ENCODE results near the gene ZNRD2.

Gene ZNRD2

DNA sequence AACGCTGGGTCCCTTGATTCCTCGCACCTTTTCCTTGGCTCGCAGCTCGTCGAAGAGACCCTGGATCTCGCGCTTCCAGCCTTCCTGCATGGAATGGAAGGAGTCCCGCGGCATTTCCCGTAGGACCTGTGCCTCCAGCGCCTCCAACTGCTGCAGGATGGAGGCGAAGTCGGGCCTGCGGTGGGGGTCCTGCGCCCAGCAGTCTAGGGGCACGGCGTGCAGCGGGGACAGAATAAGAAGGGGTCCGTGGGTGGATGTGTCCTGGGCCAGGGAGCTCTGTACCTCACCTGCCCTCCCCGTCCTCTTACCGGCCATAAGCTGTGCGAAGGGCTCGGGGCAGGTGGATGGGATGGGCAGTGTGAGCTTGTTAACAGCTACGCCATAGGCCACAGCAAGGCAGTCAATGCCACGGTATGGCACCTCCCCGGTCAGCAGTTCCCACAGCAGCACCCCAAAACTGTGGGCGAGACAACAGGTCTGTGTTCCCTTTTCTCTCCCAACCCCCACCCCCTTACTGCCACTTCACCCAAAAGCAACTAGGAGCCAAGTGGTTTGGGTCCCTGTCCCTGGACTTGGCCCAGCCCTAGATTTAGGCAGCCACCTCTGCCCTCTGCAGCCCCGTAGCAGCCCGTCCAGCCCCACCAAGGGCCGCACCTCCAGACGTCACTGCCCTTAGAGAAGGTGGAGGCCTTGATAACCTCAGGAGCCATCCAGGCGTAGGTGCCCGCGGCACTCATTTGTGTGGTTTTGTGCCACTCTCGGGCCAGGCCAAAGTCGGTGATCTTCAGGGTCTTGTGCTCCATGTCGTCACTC, 37.5 kb downstream of the ZNRD2 start:
- no peaks in the 10 kb centered on the region; the same call in 1 of the 2 replicates for H3K27me3 ChIP-seq (ENCODE audit: insufficient read depth, low read length)
- peak overlapping the region; percentile 63; the same call in 1 of the 2 replicates for H3K27ac ChIP-seq (ENCODE audit: low read depth, low read length)
- no peaks in the 10 kb centered on the region for H3K4me1 ChIP-seq (ENCODE audit: insufficient read depth, low read length)
- peak overlapping the region; percentile 58; the same call in 1 of the 2 replicates for H3K9ac ChIP-seq (ENCODE audit: low read depth, low read length)
- 74% methylated on average over 37 of the region's 37 CpGs for WGBS
- no peaks in the 10 kb centered on the region for H3K9me3 ChIP-seq (ENCODE audit: insufficient read depth, low read depth, low read length)
- peaks cover 26% of the 10 kb centered on the region for H3K36me3 ChIP-seq (ENCODE audit: insufficient read depth, low read length)
- H3K4me3 ChIP-seq (ENCODE audit: low read length): peak overlapping the region; percentile 51

DNA sequence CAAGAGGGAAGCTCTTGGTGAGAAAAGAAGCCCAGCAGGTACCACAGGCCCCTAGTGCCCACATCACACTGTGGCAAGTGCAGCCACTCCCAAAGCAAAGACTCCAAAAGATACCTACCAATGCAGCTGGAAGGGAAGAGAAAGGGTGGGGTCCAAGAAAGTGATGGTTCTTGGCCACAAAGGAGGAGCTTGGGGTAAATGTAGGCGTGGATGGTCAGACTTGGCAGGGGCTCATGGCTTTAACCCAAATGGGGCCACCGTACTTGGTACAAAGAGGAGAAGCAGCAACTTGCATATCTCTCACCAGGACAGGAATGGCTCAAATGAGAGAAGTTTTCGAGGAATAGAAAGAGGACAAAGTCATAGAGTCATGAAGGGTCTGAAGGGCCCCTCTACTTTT, 39.0 kb downstream of the ZNRD2 start:
- no peak overlapping the region for H3K27ac ChIP-seq (ENCODE audit: low read depth, low read length)
- WGBS: 95% methylated on average over 3 of the region's 3 CpGs
- H3K27me3 ChIP-seq (ENCODE audit: insufficient read depth, low read length): no peaks in the 10 kb centered on the region; the same call in 1 of the 2 replicates
- H3K9ac ChIP-seq (ENCODE audit: low read depth, low read length): no peak overlapping the region
- no peak overlapping the region for H3K4me3 ChIP-seq (ENCODE audit: low read length)
- H3K36me3 ChIP-seq (ENCODE audit: insufficient read depth, low read length): peaks cover 18% of the 10 kb centered on the region
- H3K9me3 ChIP-seq (ENCODE audit: insufficient read depth, low read depth, low read length): no peaks in the 10 kb centered on the region
- no peaks in the 10 kb centered on the region for H3K4me1 ChIP-seq (ENCODE audit: insufficient read depth, low read length)

DNA sequence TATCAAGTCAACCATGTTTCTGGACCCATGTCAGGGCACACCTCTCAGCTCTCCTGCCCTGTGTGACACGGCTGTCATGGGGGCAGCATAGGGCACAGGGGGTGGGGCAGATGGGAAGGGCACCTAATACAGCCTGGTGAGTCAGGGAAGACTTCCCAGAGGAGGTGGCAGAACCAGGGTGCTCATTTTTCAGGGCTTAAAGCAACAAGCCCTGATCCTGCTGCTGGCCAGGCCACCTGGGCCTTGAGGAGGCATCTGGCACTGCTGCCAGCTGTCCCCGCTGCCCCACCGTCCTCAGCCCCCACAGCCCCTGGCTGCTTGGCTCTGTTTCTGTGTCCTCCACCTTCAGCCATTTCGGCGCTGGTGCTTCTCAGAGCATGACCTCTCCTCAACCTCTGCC, 39.4 kb downstream of the ZNRD2 start:
- Histone ChIP-seq H3K27me3 (ENCODE audit: insufficient read depth, low read length) (no peaks in the 10 kb centered on the region), H3K27ac (ENCODE audit: low read depth, low read length) (no peak overlapping the region), H3K36me3 (ENCODE audit: insufficient read depth, low read length) (peaks cover 13% of the 10 kb centered on the region), H3K9ac (ENCODE audit: low read depth, low read length) (no peak overlapping the region), H3K4me1 (ENCODE audit: insufficient read depth, low read length) (no peaks in the 10 kb centered on the region), H3K4me3 (ENCODE audit: low read length) (no peak overlapping the region), H3K9me3 (ENCODE audit: insufficient read depth, low read depth, low read length) (no peaks in the 10 kb centered on the region)
- 92% methylated on average over 5 of the region's 5 CpGs for WGBS

GRCh38 chr11:65610404-65610803, 40.1 kb downstream of the ZNRD2 start:
- Histone ChIP-seq H3K4me1 (ENCODE audit: insufficient read depth, low read length) (no peaks in the 10 kb centered on the region), H3K4me3 (ENCODE audit: low read length) (no peak overlapping the region), H3K27ac (ENCODE audit: low read depth, low read length) (no peak overlapping the region), H3K9ac (ENCODE audit: low read depth, low read length) (no peak overlapping the region), H3K9me3 (ENCODE audit: insufficient read depth, low read depth, low read length) (no peaks in the 10 kb centered on the region), H3K36me3 (ENCODE audit: insufficient read depth, low read length) (peaks cover 6% of the 10 kb centered on the region), H3K27me3 (ENCODE audit: insufficient read depth, low read length) (no peaks in the 10 kb centered on the region)
- WGBS: 72% methylated on average over 6 of the region's 6 CpGs

- H3K4me3 ChIP-seq (ENCODE audit: low read length): no peak overlapping the region
- H3K9ac ChIP-seq (ENCODE audit: low read depth, low read length): 0 out of 2 replicates have a peak overlapping the region, but pooled peaks have one; percentile 6
Observed at GRCh38 chr11:65611028-65611757, 40.9 kb downstream of the ZNRD2 start.

DNA sequence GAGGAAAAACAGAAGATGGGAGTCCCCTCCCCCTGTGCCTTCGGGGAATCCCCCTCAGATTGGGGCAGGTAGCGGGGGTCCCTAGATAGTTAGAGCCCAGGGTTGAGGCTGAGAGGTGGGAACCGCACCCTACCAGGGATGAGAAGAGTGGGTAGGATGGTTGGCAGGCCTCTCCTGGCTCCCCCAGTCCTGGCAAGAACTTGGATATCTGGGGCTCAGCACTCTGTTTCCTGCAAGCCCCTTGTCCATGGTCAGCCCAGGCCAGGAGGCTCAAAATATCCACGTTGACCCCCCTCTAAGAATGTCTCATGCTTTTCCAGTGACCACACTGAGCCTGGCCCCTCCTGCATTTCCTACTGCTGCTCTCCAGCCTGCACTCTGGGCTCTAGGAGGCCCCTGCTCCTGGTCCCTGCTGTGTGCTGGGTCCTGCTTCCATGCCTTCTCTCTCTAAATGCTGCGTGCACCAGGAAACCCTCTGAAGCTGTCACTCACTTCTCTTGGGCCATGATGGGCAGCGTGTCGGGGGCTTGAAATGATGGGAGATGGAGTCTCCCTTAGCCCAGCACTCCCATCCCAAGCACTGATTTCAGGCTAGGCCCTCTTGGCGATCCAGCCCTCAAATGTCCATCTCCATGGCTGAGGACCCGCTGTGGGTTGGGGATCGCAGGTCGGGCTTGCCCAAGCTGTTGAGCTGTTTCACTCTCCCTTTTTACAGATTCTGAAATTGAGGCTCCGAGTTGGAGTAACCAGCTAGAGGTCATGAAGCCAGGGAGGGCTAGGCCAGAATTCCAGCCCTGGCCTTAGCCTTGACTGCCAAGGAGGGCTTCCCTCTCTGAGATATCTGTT, 41.7 kb downstream of the ZNRD2 start:
- 0 out of 2 replicates have a peak, but pooled peaks cover 4% of the 10 kb centered on the region for H3K4me1 ChIP-seq (ENCODE audit: insufficient read depth, low read length)
- H3K27ac ChIP-seq (ENCODE audit: low read depth, low read length): no peak overlapping the region; the same call in 1 of the 2 replicates

More at GRCh38 chr11:65611028-65611757, 40.9 kb downstream of the ZNRD2 start:
- Histone ChIP-seq H3K27ac (ENCODE audit: low read depth, low read length) (no peak overlapping the region; the same call in 1 of the 2 replicates), H3K9me3 (ENCODE audit: insufficient read depth, low read depth, low read length) (no peaks in the 10 kb centered on the region), H3K27me3 (ENCODE audit: insufficient read depth, low read length) (no peaks in the 10 kb centered on the region), H3K36me3 (ENCODE audit: insufficient read depth, low read length) (no peaks in the 10 kb centered on the region; the same call in 1 of the 2 replicates), H3K4me1 (ENCODE audit: insufficient read depth, low read length) (no peaks in the 10 kb centered on the region)
- 74% methylated on average over 8 of the region's 10 CpGs for WGBS

GRCh38 chr11:65612691-65613090, 42.4 kb downstream of the ZNRD2 start:
- Histone ChIP-seq H3K27me3 (ENCODE audit: insufficient read depth, low read length) (no peaks in the 10 kb centered on the region), H3K9ac (ENCODE audit: low read depth, low read length) (no peak overlapping the region), H3K4me1 (ENCODE audit: insufficient read depth, low read length) (0 out of 2 replicates have a peak, but pooled peaks cover 4% of the 10 kb centered on the region), H3K27ac (ENCODE audit: low read depth, low read length) (no peak overlapping the region), H3K4me3 (ENCODE audit: low read length) (peak overlapping the region; percentile 76; the same call in 1 of the 2 replicates), H3K9me3 (ENCODE audit: insufficient read depth, low read depth, low read length) (no peaks in the 10 kb centered on the region), H3K36me3 (ENCODE audit: insufficient read depth, low read length) (peaks cover 8% of the 10 kb centered on the region)
- WGBS: 96% methylated on average over 7 of the region's 7 CpGs

More for the DNA sequence above, 41.7 kb downstream of the ZNRD2 start:
- H3K9ac ChIP-seq (ENCODE audit: low read depth, low read length): no peak overlapping the region
- H3K36me3 ChIP-seq (ENCODE audit: insufficient read depth, low read length): peaks cover under 1% of the 10 kb centered on the region
- H3K9me3 ChIP-seq (ENCODE audit: insufficient read depth, low read depth, low read length): no peaks in the 10 kb centered on the region
- WGBS: 86% methylated on average over 12 of the region's 12 CpGs
- H3K4me3 ChIP-seq (ENCODE audit: low read length): no peak overlapping the region
- H3K27me3 ChIP-seq (ENCODE audit: insufficient read depth, low read length): no peaks in the 10 kb centered on the region

- Histone ChIP-seq H3K27ac (ENCODE audit: low read depth, low read length) (peak overlapping the region; percentile 93), H3K9me3 (ENCODE audit: insufficient read depth, low read depth, low read length) (no peaks in the 10 kb centered on the region), H3K27me3 (ENCODE audit: insufficient read depth, low read length) (no peaks in the 10 kb centered on the region), H3K4me3 (ENCODE audit: low read length) (peak overlapping the region; percentile 76), H3K9ac (ENCODE audit: low read depth, low read length) (peak overlapping the region; percentile 83), H3K4me1 (ENCODE audit: insufficient read depth, low read length) (0 out of 2 replicates have a peak, but pooled peaks cover 4% of the 10 kb centered on the region), H3K36me3 (ENCODE audit: insufficient read depth, low read length) (peaks cover 14% of the 10 kb centered on the region)
- WGBS: 62% methylated on average over 43 of the region's 43 CpGs
Observed at GRCh38 chr11:65613091-65613928, 43.0 kb downstream of the ZNRD2 start.

DNA sequence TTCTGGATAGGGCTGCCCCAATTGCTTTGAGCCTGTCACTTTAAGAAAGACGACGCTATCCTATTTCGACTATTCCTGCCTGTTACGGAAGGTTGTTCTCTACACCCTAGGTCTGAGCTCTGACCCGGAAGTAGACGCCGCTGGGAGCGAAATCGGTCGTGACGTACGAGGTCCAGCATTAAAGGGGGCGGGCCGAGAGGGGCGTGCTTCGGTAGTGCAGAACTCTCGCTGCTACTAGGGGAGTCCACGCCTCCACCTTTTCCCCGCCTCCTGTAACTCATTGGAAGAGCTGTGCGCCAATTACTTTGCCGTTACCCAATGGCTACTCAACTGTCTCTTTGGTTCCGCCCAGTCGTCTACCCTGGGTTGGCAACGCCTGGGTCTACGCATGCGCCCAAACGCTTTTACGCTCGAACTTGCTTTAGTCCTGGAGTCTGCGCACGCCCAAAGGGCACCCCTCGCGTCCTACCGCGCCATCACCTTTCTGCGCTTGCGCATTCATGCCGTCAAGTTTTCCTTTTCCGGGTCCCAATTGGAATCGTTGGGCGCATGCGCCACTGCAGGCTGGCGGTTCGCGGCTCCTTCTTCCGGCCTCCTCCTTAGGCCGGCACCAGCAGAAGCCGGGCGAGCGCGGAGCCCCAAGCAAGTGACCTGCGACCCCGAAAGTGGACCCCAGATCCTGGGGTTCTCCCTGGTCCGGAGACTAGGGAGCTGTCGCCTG, 45.1 kb downstream of the ZNRD2 start, which contains the start of gene PCNX3:
PCNX3 (plus strand) TSS at position 548 of the 721 bp plus-strand sequence. CDS start 536 bp downstream, outside the sequence.
- H3K27ac ChIP-seq (ENCODE audit: low read depth, low read length): peak within 1 kb of the TSS; percentile 93
- H3K36me3 ChIP-seq (ENCODE audit: insufficient read depth, low read length): peaks cover 35% of the 10 kb centered on the region
- H3K4me3 ChIP-seq (ENCODE audit: low read length): peak within 1 kb of the TSS; percentile 76
- WGBS: under 1% methylated on average over 55 of the region's 55 CpGs
- H3K9me3 ChIP-seq (ENCODE audit: insufficient read depth, low read depth, low read length): no peaks in the 10 kb centered on the region
- no peaks in the 10 kb centered on the region for H3K27me3 ChIP-seq (ENCODE audit: insufficient read depth, low read length)
- peak within 1 kb of the TSS; percentile 83 for H3K9ac ChIP-seq (ENCODE audit: low read depth, low read length)
- 0 out of 2 replicates have a peak, but pooled peaks cover 4% of the 10 kb centered on the region for H3K4me1 ChIP-seq (ENCODE audit: insufficient read depth, low read length)

All from HUES64 (cell line).